Right lobe of liver (tissue), 6 donors: ENCODE results near the gene CHMP1A. TPM values are rescaled to one million over a fixed set of nuclear protein-coding genes. Genes with fewer than 3 reads are reported as not detected.

Source experiments
- ATAC-seq, 4 donors: fragments of 200-7000 bp; cut with Tn5 transposase; one replicate each; pipeline ENCODE4 v1.9.1; 2020; ENCODE audit warnings: mild to moderate bottlenecking in 4 of 4, moderate library complexity in 4 of 4
- DNase-seq, 3 donors: peaks; one replicate each; pipeline ENCODE4 v3.0.0-alpha.2; 2020
- H3K27ac ChIP-seq, 3 donors: fragments of 200-600 bp; one replicate each; pipeline ENCODE4 v1.8.0; 2022
- H3K27me3 ChIP-seq, 2 donors: fragments of 200-600 bp; one replicate each; pipeline ENCODE4 v1.8.0; 2022
- H3K36me3 ChIP-seq, 4 donors: fragments of 200-600 bp; sonication (generic) in 1 of 4; one replicate each; pipeline versions ENCODE4 v1.5.1 to v1.8.0; 2017 to 2022; ENCODE audit warnings: control low read depth in 1 of 4
- H3K4me1 ChIP-seq, 4 donors: fragments of 200-600 bp; sonication (generic) in 1 of 4; one replicate each; pipeline versions ENCODE4 v1.5.1 to v1.8.0; 2017 to 2022; ENCODE audit warnings: control low read depth in 1 of 4
- H3K4me3 ChIP-seq, 3 donors: fragments of 200-600 bp; one replicate each; pipeline ENCODE4 v1.8.0; 2022
- H3K9me3 ChIP-seq, 4 donors: fragments of 200-600 bp; sonication (generic) in 1 of 4; one replicate each; pipeline versions ENCODE4 v1.5.1 to v1.8.0; 2017 to 2022; ENCODE audit warnings: control low read depth in 1 of 4
- CTCF ChIP-seq, 4 donors: fragments of 200-600 bp in 3 of 4; fragments of 450-650 bp in 1 of 4; IDR thresholded peaks; one replicate each; pipeline versions ENCODE4 v1.5.1 to v1.8.0; 2016 to 2022; ENCODE audit warnings: antibody characterized with exemption in 4 of 4, mild to moderate bottlenecking in 2 of 4
- POLR2A ChIP-seq: fragments of 450-650 bp; IDR thresholded peaks from one replicate; pipeline ENCODE4 v1.6.1; 2017; ENCODE audit warnings: antibody characterized with exemption, mild to moderate bottlenecking
- WGBS: methylation state at CpG from one replicate; pipeline ENCODE4 v1.1.6; 2018; ENCODE audit warnings: low coverage, low lambda C conversion rate; ENCODE audit not compliant: insufficient coverage; ENCODE audit errors: missing lambda C conversion rate; 5-methylcytosine and 5-hydroxymethylcytosine counted together
- intact Hi-C, 2 donors: fragments of 100-400 bp; cut with DNase I; formaldehyde crosslinking; loops; one replicate each; pipeline versions ENCODE4 v1.11.2 to v1.14.1; 2022
- total RNA-seq, 6 experiments: library from RNA; depleted of rRNA in 2 of 6; stranded (reverse); fragments of >200 nt in 2 of 6; fragmentation: NEBNext Ultra II Directional in 3 of 6; extraction: Animal tissue kit (Norgen Biotek cat#: 25700) in 3 of 6; gene quantifications; one replicate each; pipeline versions ENCODE4 v1.1.0 to v1.2.4, GENCODE V29; 2016 to 2023
- donor health status: DM: no; HTN: yes; CAD: no.
- donor health status: DM: no; HTN: no; CAD: no.
- donor health status: DM: no; HTN: no; CAD: no.
- donor health status: DM: no; HTN: yes; CAD: no.
- donor health status: DM: no; HTN: yes; CAD: no.

The CHMP1A gene
- total RNA-seq, 6 experiments from 2014 or later: 27.2 to 42.3 (median 33.1) TPM

GRCh38 chr16:89653656-89654295, 3.7 kb downstream of the CHMP1A start:
- Histone ChIP-seq H3K4me3 (no peak overlapping the region), H3K27ac (no peak overlapping the region), H3K4me1 (peaks cover 0 to 10% (median 0%) of the 10 kb centered on the region in 4 donors), H3K9me3 (no peaks in the 10 kb centered on the region), H3K36me3 (no peaks in the 10 kb centered on the region), H3K27me3 (no peaks in the 10 kb centered on the region)
- intact Hi-C loops: no loop called here
- DNase-seq: no peak
- ATAC-seq: no peak
- TF ChIP-seq CTCF (IDR thresholded peaks at IDR 0.05): no peak
- no peak for TF ChIP-seq POLR2A
- WGBS: 61% methylated on average over 3 of the region's 10 CpGs

- DNase-seq (no peak), ATAC-seq (peak in 1 of 4 donors; percentile 6)
- intact Hi-C loops: no loop called here
- H3K4me3 ChIP-seq: no peak overlapping the region
- no peak overlapping the region for H3K27ac ChIP-seq
- peaks cover 0 to 8% (median 2%) of the 10 kb centered on the region in 4 donors for H3K36me3 ChIP-seq
- TF ChIP-seq POLR2A (no peak), CTCF (IDR thresholded peaks at IDR 0.05) (no peak)
- H3K9me3 ChIP-seq: no peaks in the 10 kb centered on the region
- H3K4me1 ChIP-seq: peaks cover 0 to 4% (median 0%) of the 10 kb centered on the region in 4 donors
- 86% methylated on average over 13 of the region's 15 CpGs for WGBS
- no peaks in the 10 kb centered on the region for H3K27me3 ChIP-seq
Measured at GRCh38 chr16:89651584-89651983, 5.9 kb downstream of the CHMP1A start.

- no peak for TF ChIP-seq POLR2A
- TF ChIP-seq CTCF (IDR thresholded peaks at IDR 0.05): no peak
- Histone ChIP-seq H3K27ac (no peak overlapping the region), H3K36me3 (peaks cover 0 to 23% (median 5%) of the 10 kb centered on the region in 4 donors), H3K4me3 (no peak overlapping the region), H3K4me1 (no peaks in the 10 kb centered on the region), H3K27me3 (no peaks in the 10 kb centered on the region), H3K9me3 (no peaks in the 10 kb centered on the region)
- intact Hi-C loops: no loop called here
- 80% methylated on average over 8 of the region's 12 CpGs for WGBS
- no peak for DNase-seq
- ATAC-seq: no peak
Measured at GRCh38 chr16:89646906-89647305, 10.6 kb downstream of the CHMP1A start.

- TF ChIP-seq POLR2A (no peak), CTCF (IDR thresholded peaks at IDR 0.05) (no peak)
- WGBS: 86% methylated on average over 5 of the region's 22 CpGs
- DNase-seq (no peak), ATAC-seq (no peak)
- Histone ChIP-seq H3K27ac (no peak overlapping the region), H3K27me3 (no peaks in the 10 kb centered on the region), H3K36me3 (peaks cover 0 to 23% (median 5%) of the 10 kb centered on the region in 4 donors), H3K4me3 (no peak overlapping the region), H3K4me1 (no peaks in the 10 kb centered on the region), H3K9me3 (no peaks in the 10 kb centered on the region)
- intact Hi-C loops: no loop called here
Measured at GRCh38 chr16:89646270-89646669, 11.2 kb downstream of the CHMP1A start.
